ENCODE results near the gene SLC34A3.
A peak's percentile ranks its signal among the peaks of the same experiment; 100 is the strongest.
"Not testable (repeated sequence)": the region's sequence is repeated elsewhere in the genome, so short reads cannot be mapped to it uniquely, and the experiment has no call there.

Gene SLC34A3

GRCh38 chr9:137231372-137232039, 805 bp downstream of the SLC34A3 start:
- no peak for DNase-seq

- no peak for DNase-seq
These were observed 1.4 kb downstream of the SLC34A3 start for GRCh38 chr9:137232101-137232500.

- no peak for DNase-seq
These were observed 1.8 kb downstream of the SLC34A3 start for GRCh38 chr9:137232510-137232909.

- no peak for DNase-seq
These were observed 2.7 kb downstream of the SLC34A3 start for GRCh38 chr9:137233143-137233980.

GRCh38 chr9:137234055-137234697, 3.5 kb downstream of the SLC34A3 start:
- DNase-seq: no peak

- DNase-seq: no peak
These were observed 4.2 kb downstream of the SLC34A3 start for GRCh38 chr9:137234758-137235423.

GRCh38 chr9:137235424-137236237, 4.9 kb downstream of the SLC34A3 start:
- no peak for DNase-seq

- peak; percentile 91 for DNase-seq
These were observed 5.7 kb downstream of the SLC34A3 start for GRCh38 chr9:137236238-137236935.

- no peak for DNase-seq
These were observed 6.3 kb downstream of the SLC34A3 start for GRCh38 chr9:137236936-137237421.

GRCh38 chr9:137237759-137238726, 7.3 kb downstream of the SLC34A3 start:
- no peak for DNase-seq

- DNase-seq: not testable (repeated sequence)
These were observed 9.0 kb downstream of the SLC34A3 start for GRCh38 chr9:137239541-137240200.

GRCh38 chr9:137240318-137240840, 9.7 kb downstream of the SLC34A3 start:
- DNase-seq: peak; percentile 65

GRCh38 chr9:137240841-137241489, 10.3 kb downstream of the SLC34A3 start, which contains the start of gene TUBB4B:
TSS of gene TUBB4B (plus strand) at chr9:137241287. CDS start at chr9:137241361, 74 bp downstream.
- DNase-seq: peak; percentile 100

- DNase-seq: peak; percentile 47
These were observed 11.0 kb downstream of the SLC34A3 start for GRCh38 chr9:137241490-137242268.

GRCh38 chr9:137242269-137243203, 11.8 kb downstream of the SLC34A3 start:
- DNase-seq: no peak

- DNase-seq: not testable (repeated sequence)
These were observed 12.5 kb downstream of the SLC34A3 start for GRCh38 chr9:137243266-137243625.

Measured in activated CD4-positive, alpha-beta T cell treated with anti-CD3 and anti-CD28 coated beads, Interleukin-2, amount 50 U/mL, for 16 hours (primary cell).